IMR-90 (cell line): Measurements from ENCODE around the gene CCL28. TPM values are rescaled to one million over a fixed set of nuclear protein-coding genes. Genes with fewer than 3 reads are reported as not detected.
A peak's percentile ranks its signal among the peaks of the same experiment; 100 is the strongest.

Experiments used
- ATAC-seq: fragments of 200-7000 bp; cut with Tn5 transposase; 2 replicates; pipeline ENCODE4 v1.9.1; 2020; ENCODE audit warnings: low read depth, mild to moderate bottlenecking, moderate library complexity
- BruUV-seq: library from RNA; stranded (reverse); fragments of 400-500 nt; replicated peaks from 2 replicates; lab custom pipeline; 2021; lab: Mats Ljungman, UMichigan
- CTCF ChIA-PET: fragments of 300-600 bp; formaldehyde crosslinking; extraction: SDS; loops from one replicate; lab custom pipeline; 2021; ENCODE audit warnings: antibody characterized with exemption; lab: Yijun Ruan, JAX
- POLR2A ChIA-PET: fragments of 300-600 bp; sonication (Branson Sonifier 250); formaldehyde crosslinking; loops from one replicate; lab custom pipeline; 2022; ENCODE audit warnings: antibody characterized with exemption; ENCODE audit not compliant: unreplicated experiment; lab: Charles Lee
- DNase-seq: peaks from one replicate; pipeline ENCODE4 v3.0.0; 2013
- H2AFZ ChIP-seq: replicated peaks from 2 replicates; pipeline ENCODE3; 2013; ENCODE audit warnings: low read length, mild to moderate bottlenecking; ENCODE audit not compliant: poor library complexity
- H2AK5ac ChIP-seq: 2 replicates; pipeline ENCODE4 v1.6.1; 2013; ENCODE audit warnings: low read depth, low read length, inconsistent platforms
- H2AK9ac ChIP-seq: replicated peaks from 2 replicates; pipeline ENCODE3; 2013; ENCODE audit warnings: mild to moderate bottlenecking, low read depth, low read length, moderate library complexity; ENCODE audit not compliant: poor library complexity
- H2BK120ac ChIP-seq: 2 replicates; pipeline ENCODE4 v1.6.1; 2013; ENCODE audit warnings: low read depth, low read length, inconsistent platforms
- H2BK15ac ChIP-seq: 3 replicates; pipeline ENCODE4 v1.6.1; 2013; ENCODE audit warnings: low read depth, low read length, inconsistent platforms
- H2BK20ac ChIP-seq: 2 replicates; pipeline ENCODE4 v1.6.1; 2013; ENCODE audit warnings: low read depth, mild to moderate bottlenecking, inconsistent platforms, low read length, moderate library complexity
- H2BK5ac ChIP-seq: 2 replicates; pipeline ENCODE4 v1.6.1; 2013; ENCODE audit warnings: mild to moderate bottlenecking, low read depth, low read length, inconsistent platforms; ENCODE audit not compliant: poor library complexity, severe bottlenecking
- H3K14ac ChIP-seq: replicated peaks from 2 replicates; pipeline ENCODE4 v1.6.1; 2013; ENCODE audit warnings: low read depth, low read length, inconsistent platforms
- H3K18ac ChIP-seq: 2 replicates; pipeline ENCODE4 v1.6.1; 2013; ENCODE audit warnings: low read depth, low read length, control low read depth
- H3K23ac ChIP-seq: 2 replicates; pipeline ENCODE4 v1.6.1; 2013; ENCODE audit warnings: low read depth, low read length, inconsistent platforms
- H3K27ac ChIP-seq: 2 replicates; pipeline ENCODE4 v1.5.1; 2013; ENCODE audit warnings: mild to moderate bottlenecking, control low read depth, low read length; ENCODE audit not compliant: insufficient read depth
- H3K27me3 ChIP-seq: 2 replicates; pipeline ENCODE4 v1.6.1; 2013; ENCODE audit warnings: low read length; ENCODE audit not compliant: control insufficient read depth, insufficient read depth
- H3K36me3 ChIP-seq: 2 replicates; pipeline ENCODE4 v1.6.1; 2013; ENCODE audit warnings: low read length, mixed read lengths; ENCODE audit not compliant: control insufficient read depth, insufficient read depth
- H3K4ac ChIP-seq: 2 replicates; pipeline ENCODE4 v1.6.1; 2013; ENCODE audit warnings: low read depth, low read length, inconsistent platforms
- H3K4me1 ChIP-seq: 2 replicates; pipeline ENCODE4 v1.6.1; 2013; ENCODE audit warnings: low read length, mixed read lengths; ENCODE audit not compliant: control insufficient read depth, insufficient read depth
- H3K4me2 ChIP-seq: 2 replicates; pipeline ENCODE4 v1.6.1; 2013; ENCODE audit warnings: low read depth, mild to moderate bottlenecking, control low read depth, low read length, moderate library complexity
- H3K4me3 ChIP-seq: 2 replicates; pipeline ENCODE4 v1.5.1; 2013; ENCODE audit warnings: low read depth, mild to moderate bottlenecking, control low read depth, low read length, moderate library complexity; ENCODE audit not compliant: insufficient read depth
- H3K56ac ChIP-seq: 2 replicates; pipeline ENCODE4 v1.6.1; 2013; ENCODE audit warnings: low read length, inconsistent platforms; ENCODE audit not compliant: insufficient read depth; ENCODE audit errors: extremely low read depth
- H3K79me1 ChIP-seq, 2 experiments: 2 replicates each; pipeline ENCODE4 v1.6.1; 2013; ENCODE audit warnings: low read length in 2 of 2, inconsistent platforms in 1 of 2, low read depth in 1 of 2
- H3K9ac ChIP-seq: 2 replicates; pipeline ENCODE4 v1.6.1; 2013; ENCODE audit warnings: low read depth, low read length, control low read depth
- H3K9me1 ChIP-seq: 2 replicates; pipeline ENCODE4 v1.6.1; 2013; ENCODE audit warnings: low read length, inconsistent platforms; ENCODE audit not compliant: insufficient read depth
- H3K9me3 ChIP-seq: 2 replicates; pipeline ENCODE4 v1.6.1; 2013; ENCODE audit warnings: low read length; ENCODE audit not compliant: control insufficient read depth, insufficient read depth
- H4K20me1 ChIP-seq: 2 replicates; pipeline ENCODE4 v1.6.1; 2013; ENCODE audit warnings: low read length, inconsistent platforms; ENCODE audit not compliant: insufficient read depth
- H4K5ac ChIP-seq: 2 replicates; pipeline ENCODE4 v1.6.1; 2013; ENCODE audit warnings: mild to moderate bottlenecking, low read depth, low read length, control low read depth
- H4K8ac ChIP-seq, 2 experiments: 2 replicates each; pipeline ENCODE4 v1.6.1; 2013; ENCODE audit warnings: low read depth in 2 of 2, low read length in 2 of 2, control low read depth in 1 of 2, inconsistent platforms in 1 of 2
- H4K91ac ChIP-seq: 2 replicates; pipeline ENCODE4 v1.6.1; 2013; ENCODE audit warnings: low read depth, low read length, inconsistent platforms; ENCODE audit not compliant: insufficient read depth
- CEBPB ChIP-seq: IDR thresholded peaks from 2 replicates; pipeline ENCODE4 v1.6.1; 2012; ENCODE audit warnings: low read depth, low read length, improper control_type of control experiment
- CHD1 ChIP-seq: IDR thresholded peaks from 2 replicates; pipeline ENCODE4 v1.6.1; 2012; ENCODE audit warnings: low read depth, low read length, improper control_type of control experiment
- CTCF ChIP-seq: conservative IDR thresholded peaks from 2 replicates; pipeline ENCODE4 v1.5.1; 2012; ENCODE audit warnings: mild to moderate bottlenecking, low read depth, low read length, improper control_type of control experiment
- ELK1 ChIP-seq: fragments of 150-350 bp; IDR thresholded peaks from 2 replicates; pipeline ENCODE4 v1.6.1; 2016; ENCODE audit warnings: low read depth, mild to moderate bottlenecking, low read length, moderate library complexity, borderline replicate concordance
- FOS ChIP-seq: fragments of 150-350 bp; IDR thresholded peaks from 2 replicates; pipeline ENCODE4 v1.6.1; 2016; ENCODE audit warnings: low read depth, low read length
- MXI1 ChIP-seq: IDR thresholded peaks from 2 replicates; pipeline ENCODE4 v1.6.1; 2012; ENCODE audit warnings: low read depth, mild to moderate bottlenecking, low read length, moderate library complexity, borderline replicate concordance
- NFE2L2 ChIP-seq: fragments of 150-350 bp; IDR thresholded peaks from 2 replicates; pipeline ENCODE4 v1.6.1; 2016; ENCODE audit warnings: low read depth, mild to moderate bottlenecking, low read length
- POLR2A ChIP-seq: IDR thresholded peaks from 2 replicates; pipeline ENCODE4 v1.6.1; 2012; ENCODE audit warnings: mild to moderate bottlenecking, low read depth, low read length
- RCOR1 ChIP-seq: IDR thresholded peaks from 2 replicates; pipeline ENCODE4 v1.6.1; 2012; ENCODE audit warnings: mild to moderate bottlenecking, low read length, improper control_type of control experiment; ENCODE audit not compliant: insufficient replicate concordance
- RFX5 ChIP-seq: IDR thresholded peaks from 2 replicates; pipeline ENCODE4 v1.8.0; 2012; ENCODE audit warnings: low read depth, mild to moderate bottlenecking, low read length, moderate library complexity
- SMC3 ChIP-seq: fragments of 150-350 bp; IDR thresholded peaks from 2 replicates; pipeline ENCODE4 v1.6.1; 2016; ENCODE audit warnings: low read depth, mild to moderate bottlenecking, antibody characterized with exemption, low read length, moderate library complexity
- USF2 ChIP-seq: fragments of 150-350 bp; IDR thresholded peaks from 2 replicates; pipeline ENCODE4 v1.6.1; 2017; ENCODE audit warnings: mild to moderate bottlenecking, antibody characterized with exemption, low read length, low read depth
- WGBS, 2 experiments: methylation state at CpG; one replicate each; pipeline versions ENCODE4 v1.1.5 to v1.1.7; 2013; ENCODE audit warnings: missing lambda C conversion rate in 2 of 2; ENCODE audit not compliant: insufficient read length in 1 of 2; ENCODE audit errors: extremely low coverage in 2 of 2; 5-methylcytosine and 5-hydroxymethylcytosine counted together
- dilution Hi-C: fragments of 300-500 bp; cut with HindIII; formaldehyde crosslinking; loops from one replicate; pipeline ENCODE4 v1.14.3; 2018; ENCODE audit warnings: low sequenced_read_pairs; ENCODE audit not compliant: unreplicated experiment
- in situ Hi-C: fragments of 300-500 bp; cut with MboI; formaldehyde crosslinking; loops from 3 replicates; pipeline ENCODE4 v1.14.3; 2019; ENCODE audit warnings: low sequenced_read_pairs, inconsistent platforms, mixed read lengths
- intact Hi-C: fragments of 100-400 bp; cut with micrococcal nuclease; formaldehyde crosslinking; loops from 2 replicates; pipeline ENCODE4 v1.10.0; 2022
- polyA plus RNA-seq, 3 experiments: library from polyadenylated mRNA; depleted of rRNA; stranded (reverse); fragments of >200 nt; gene quantifications; 2 replicates each; pipeline ENCODE4 v1.2.3, GENCODE V29; 2012; ENCODE audit warnings: low replicate concordance in 1 of 3
- total RNA-seq: library from RNA; depleted of rRNA; stranded (reverse); fragments of >200 nt; gene quantifications from 2 replicates; pipeline ENCODE4 v1.2.3, GENCODE V29; 2012

The CCL28 gene
- total and polyA plus RNA-seq, 2 of the 4 experiments (the other 2 are of a cell fraction), result under 0.01 to 0.02 TPM

- Histone ChIP-seq H3K18ac (no peak overlapping the region), H3K14ac (no peak overlapping the region), H3K9me1 (no peaks in the 10 kb centered on the region; the same call in 1 of the 2 replicates), H3K4me2 (no peak overlapping the region), H3K23ac (no peak overlapping the region), H3K4me3 (no peak overlapping the region), H4K20me1 (peaks cover 4% of the 10 kb centered on the region; the same call in 1 of the 2 replicates), H2BK20ac (no peak overlapping the region), H3K56ac (no peak overlapping the region), H2AK9ac (no peak overlapping the region), H3K9ac (no peak overlapping the region), H2BK5ac (no peak overlapping the region), H3K27me3 (peaks cover 5% of the 10 kb centered on the region), H3K36me3 (no peaks in the 10 kb centered on the region), H4K91ac (no peak overlapping the region), H4K5ac (no peak overlapping the region), H4K8ac (no peak overlapping the region), H2AK5ac (no peak overlapping the region), H3K79me1 (no peaks in the 10 kb centered on the region), H3K27ac (no peak overlapping the region), H3K4ac (no peak overlapping the region), H2BK120ac (no peak overlapping the region), H2AFZ (no peak overlapping the region), H2BK15ac (no peak overlapping the region), H3K4me1 (no peaks in the 10 kb centered on the region), H3K9me3 (no peaks in the 10 kb centered on the region)
- TF ChIP-seq RCOR1, result no peak
- TF ChIP-seq FOS, result no peak
- no peak for TF ChIP-seq CTCF
- no peak for TF ChIP-seq CHD1
- TF ChIP-seq ELK1, result no peak
- no peak for TF ChIP-seq SMC3
- no peak for TF ChIP-seq USF2
- TF ChIP-seq POLR2A, result no peak
- no peak for TF ChIP-seq MXI1
- TF ChIP-seq RFX5, result no peak
- TF ChIP-seq CEBPB, result no peak
- no peak for TF ChIP-seq NFE2L2
- ChIA-PET CTCF (no interaction called here), POLR2A (no interaction called here)
- BruUV-seq, result no TSS peak
- intact Hi-C loops (no loop called here), in situ Hi-C loops (no loop called here), dilution Hi-C loops (no loop called here)
- DNase-seq (peak; percentile 12), ATAC-seq (no peak)
- WGBS, 2 experiments, result no CpG with 5 or more reads among the region's 2 CpGs
Measured at GRCh38 chr5:43422143-43422542, 10.0 kb upstream of the CCL28 start.
